Measurements from ENCODE around the gene PIP5K1A. TPM values are rescaled to one million over a fixed set of nuclear protein-coding genes. Genes with fewer than 3 reads are reported as not detected.
"Not testable (repeated sequence)": the region's sequence is repeated elsewhere in the genome, so short reads cannot be mapped to it uniquely, and the experiment has no call there.

The PIP5K1A gene
- total RNA-seq, 2 donors from 2014 or later: 88.0 to 137 TPM

DNA sequence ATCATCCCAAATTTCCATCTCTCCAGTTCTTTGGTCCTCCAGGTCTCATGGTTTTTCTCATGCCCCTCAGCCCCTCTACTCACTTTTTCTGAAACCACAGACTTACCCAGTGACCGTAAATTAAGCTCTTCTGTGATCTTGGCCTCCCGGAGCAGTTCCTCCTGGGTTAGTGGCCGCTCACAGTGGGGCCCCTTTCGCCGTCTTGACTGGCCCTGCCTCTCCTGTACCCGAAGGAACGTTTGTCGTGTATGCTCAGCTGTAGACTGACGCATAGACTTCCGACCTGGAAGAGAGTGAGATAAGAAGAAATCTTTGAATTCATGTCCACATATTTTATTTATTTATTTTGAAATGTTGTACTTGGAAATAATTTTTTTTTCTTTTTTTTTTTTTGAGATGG lies 14.1 kb upstream of the PIP5K1A start:
- ATAC-seq: no peak
- no peak for DNase-seq (ENCODE audit: low spot score in 2 of 2)
- Mint-ChIP-seq H3K36me3 (peaks cover 12 to 39% of the 10 kb centered on the region in 2 donors), H3K27ac (peak overlapping the region in 1 of 2 donors; percentile 69), H3K9me3 (no peaks in the 10 kb centered on the region)

DNA sequence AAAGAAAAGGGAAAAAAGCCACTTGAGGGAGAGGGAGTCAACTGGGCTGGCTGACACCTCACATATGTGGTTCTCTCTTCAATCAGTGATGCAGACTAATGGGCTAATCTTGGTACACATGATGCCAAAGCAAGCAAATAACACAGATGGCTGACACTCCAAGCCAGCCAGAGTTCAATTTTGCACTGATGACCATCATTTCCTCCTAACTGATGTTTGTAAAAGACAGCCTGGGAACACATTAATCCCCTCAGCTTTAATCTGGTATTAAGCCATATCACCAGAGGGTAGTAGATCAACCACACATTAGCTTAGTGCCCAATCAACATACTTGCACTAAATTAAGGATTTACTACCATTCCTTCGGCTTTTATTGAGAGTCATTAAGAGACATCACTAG lies 11.1 kb upstream of the PIP5K1A start:
- DNase-seq (ENCODE audit: low spot score in 2 of 2): no peak
- peaks cover 18 to 31% of the 10 kb centered on the region in 2 donors for H3K36me3 Mint-ChIP-seq
- no peak for ATAC-seq
- no peak overlapping the region for H3K27ac Mint-ChIP-seq
- H3K9me3 Mint-ChIP-seq: no peaks in the 10 kb centered on the region

DNA sequence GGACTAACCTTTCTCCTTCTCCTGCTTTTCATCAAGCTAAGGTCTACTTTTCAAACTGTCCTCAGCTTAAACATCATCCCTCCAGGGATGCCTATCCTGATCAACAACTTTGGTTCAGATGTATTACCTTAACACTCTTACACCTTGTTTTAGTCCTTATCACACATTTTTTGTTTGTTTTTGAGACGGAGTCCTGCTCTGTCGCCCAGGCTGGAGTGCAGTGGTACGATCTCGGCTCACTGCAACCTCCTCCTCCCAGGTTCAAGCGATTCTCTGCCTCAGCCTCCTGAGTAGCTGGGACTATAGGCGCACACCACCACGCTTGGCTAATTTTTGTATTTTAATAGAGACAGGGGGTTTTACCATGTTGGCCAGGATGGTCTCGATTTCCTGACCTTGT lies 9.7 kb upstream of the PIP5K1A start:
- H3K36me3 Mint-ChIP-seq: peaks cover 11 to 23% of the 10 kb centered on the region in 2 donors

DNA sequence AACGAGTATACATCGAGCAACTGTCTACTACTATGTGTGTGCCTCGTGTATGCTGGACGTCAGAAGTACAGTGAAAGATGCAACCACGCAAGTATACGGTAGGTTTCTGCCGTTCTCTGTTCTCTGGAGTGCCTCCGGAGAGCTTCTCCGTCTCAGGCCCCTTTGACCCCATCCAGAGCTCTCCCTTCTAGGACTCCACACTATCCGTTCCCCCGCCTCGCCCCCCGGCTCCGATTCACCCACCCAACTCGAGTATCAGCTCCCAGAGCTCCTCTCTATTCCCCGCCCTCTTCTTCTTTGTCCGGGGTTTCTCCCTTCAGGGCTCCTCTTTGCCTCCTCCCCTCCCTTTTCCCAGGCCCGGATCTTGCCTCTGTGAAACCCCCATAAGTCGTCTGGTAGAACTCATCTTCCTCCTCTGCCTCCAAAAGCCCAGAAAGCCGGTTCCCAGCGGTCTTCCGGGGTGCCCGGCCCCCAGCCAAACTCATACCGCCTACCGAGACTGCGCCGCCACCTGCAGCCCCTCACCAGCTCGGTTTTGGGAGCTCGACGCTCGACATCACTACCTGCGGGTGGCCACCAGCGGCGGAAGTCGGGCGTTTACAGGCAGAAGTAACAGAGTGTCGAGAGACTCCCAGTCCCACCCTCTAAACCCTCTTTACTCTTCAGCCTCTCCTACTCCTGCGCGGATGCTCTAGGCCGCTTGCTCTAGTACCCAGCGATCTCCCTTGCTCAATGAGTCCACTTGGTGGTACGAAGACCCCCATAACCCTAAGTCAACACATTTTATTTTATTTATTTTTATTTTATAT lies 8.5 kb upstream of the PIP5K1A start, which contains the start of gene VPS72:
Gene VPS72 (minus strand): TSS at position 561 of the 809 bp plus-strand sequence. CDS start 76 bp downstream, at position 485.
- Mint-ChIP-seq H3K9me3 (no peaks in the 10 kb centered on the region), H3K36me3 (peaks cover 6 to 16% of the 10 kb centered on the region in 2 donors), H3K27ac (peak within 1 kb of the TSS; percentile 93 to 99)
- ATAC-seq (peak; percentile 97 to 99), DNase-seq (ENCODE audit: low spot score in 2 of 2) (peak; percentile 80 to 86)

More for the DNA sequence above, 9.7 kb upstream of the PIP5K1A start:
- H3K27ac Mint-ChIP-seq: peak overlapping the region; percentile 91 to 93
- ATAC-seq; H3K9me3 Mint-ChIP-seq; DNase-seq (ENCODE audit: low spot score in 2 of 2): not testable (repeated sequence)

DNA sequence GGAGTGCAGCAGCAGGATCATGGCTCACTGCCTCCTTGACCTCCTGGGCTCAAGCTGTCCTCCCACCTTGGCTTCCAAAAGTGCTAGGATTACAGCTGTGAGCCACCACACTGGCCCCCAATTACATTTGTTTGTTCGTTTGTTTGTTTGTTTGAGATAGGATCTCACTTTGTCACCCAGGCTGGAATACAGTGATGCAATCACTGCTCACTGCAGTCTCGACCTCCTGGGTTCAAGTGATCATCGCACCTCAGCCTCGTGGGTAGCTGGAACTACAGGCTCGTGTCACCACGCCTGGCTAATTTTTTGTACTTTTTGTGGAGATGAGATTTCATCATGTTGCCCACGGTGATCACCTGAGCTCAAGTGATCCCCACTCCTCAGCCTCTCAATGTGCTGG lies 6.3 kb upstream of the PIP5K1A start:
- no peak for ATAC-seq

DNA sequence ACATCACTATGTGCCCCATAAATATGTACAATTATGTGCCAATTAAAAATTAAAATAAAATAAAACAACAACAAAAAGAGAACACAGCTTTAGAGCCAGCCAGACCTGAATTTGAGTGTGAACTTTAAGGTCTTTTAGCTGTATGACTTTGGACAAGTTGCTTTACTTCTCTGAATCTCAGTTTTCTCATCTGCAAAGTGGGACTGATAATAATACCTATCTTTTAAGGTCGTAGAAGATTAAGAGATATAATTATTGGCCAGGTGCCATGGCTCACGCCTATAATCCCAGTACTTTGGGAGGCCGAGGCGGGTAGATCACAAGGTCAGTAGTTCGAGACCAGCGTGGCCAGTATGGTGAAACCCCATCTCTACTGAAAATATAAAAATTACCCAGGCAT lies 5.0 kb upstream of the PIP5K1A start:
- H3K9me3 Mint-ChIP-seq: no peaks in the 10 kb centered on the region

More for the DNA sequence above, 6.3 kb upstream of the PIP5K1A start:
- peaks cover 6 to 7% of the 10 kb centered on the region in 2 donors for H3K36me3 Mint-ChIP-seq
- H3K9me3 Mint-ChIP-seq: no peaks in the 10 kb centered on the region
- no peak for DNase-seq (ENCODE audit: low spot score in 2 of 2)
- no peak overlapping the region for H3K27ac Mint-ChIP-seq

DNA sequence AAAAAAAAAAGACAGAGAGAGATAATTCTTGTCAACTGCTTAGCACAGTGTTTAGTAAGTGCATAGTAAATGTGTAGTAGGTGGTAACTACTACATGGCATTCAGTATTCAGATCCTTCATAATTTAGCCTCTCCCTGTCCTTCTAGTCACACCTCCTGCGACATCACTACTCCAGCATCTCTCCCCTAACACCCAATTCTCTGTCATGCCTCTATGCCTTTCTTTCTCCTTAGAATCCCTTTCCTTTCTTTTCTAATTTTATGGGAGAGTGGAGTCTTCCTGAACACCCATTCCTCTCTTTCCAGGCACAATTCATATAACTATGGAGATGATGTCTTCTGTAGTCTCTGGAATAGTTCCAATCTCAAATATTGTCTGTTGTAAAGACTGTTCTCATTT lies 4.5 kb upstream of the PIP5K1A start:
- DNase-seq (ENCODE audit: low spot score in 2 of 2) (no peak), ATAC-seq (no peak)
- Mint-ChIP-seq H3K9me3 (no peaks in the 10 kb centered on the region), H3K27ac (no peak overlapping the region), H3K36me3 (peaks cover 15 to 16% of the 10 kb centered on the region in 2 donors)

More for the DNA sequence above, 5.0 kb upstream of the PIP5K1A start:
- DNase-seq (ENCODE audit: low spot score in 2 of 2) (no peak), ATAC-seq (no peak)
- Mint-ChIP-seq H3K36me3 (peaks cover 9 to 11% of the 10 kb centered on the region in 2 donors), H3K27ac (no peak overlapping the region)

DNA sequence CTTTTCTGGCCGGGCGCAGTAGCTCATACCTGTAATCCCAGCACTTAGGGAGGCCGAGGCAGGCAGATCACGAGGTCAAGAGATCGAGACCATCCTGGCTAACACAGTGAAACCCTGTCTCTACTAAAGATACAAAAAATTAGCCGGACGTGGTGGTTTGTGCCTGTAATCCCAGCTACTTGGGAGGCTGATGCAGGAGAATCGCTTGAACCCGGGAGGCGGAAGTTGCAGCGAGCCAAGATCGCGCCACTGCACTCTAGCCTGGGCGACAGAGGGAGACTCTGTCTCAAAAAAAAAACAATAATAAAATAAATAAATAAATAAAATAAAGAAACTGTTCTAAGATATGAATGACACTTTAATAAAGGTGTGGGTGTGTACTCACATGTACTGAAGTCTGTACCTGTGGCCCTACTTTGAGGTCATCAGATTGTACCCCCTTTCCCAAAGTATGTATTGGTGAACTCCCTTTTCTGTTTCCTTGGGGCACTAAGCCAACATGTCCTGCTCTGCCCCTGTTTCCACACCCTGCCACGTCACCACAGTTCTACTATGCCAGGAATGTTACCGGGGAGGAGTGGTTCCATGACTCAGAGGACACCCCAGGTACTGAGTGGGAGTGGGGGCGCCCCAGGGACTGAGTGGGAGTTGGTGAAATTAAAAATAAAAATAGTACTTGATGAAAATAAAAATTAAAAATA lies 3.3 kb upstream of the PIP5K1A start:
- H3K27ac Mint-ChIP-seq; DNase-seq (ENCODE audit: low spot score in 2 of 2); H3K9me3 Mint-ChIP-seq; ATAC-seq: not testable (repeated sequence)
- H3K36me3 Mint-ChIP-seq: peaks cover 22 to 24% of the 10 kb centered on the region in 2 donors

DNA sequence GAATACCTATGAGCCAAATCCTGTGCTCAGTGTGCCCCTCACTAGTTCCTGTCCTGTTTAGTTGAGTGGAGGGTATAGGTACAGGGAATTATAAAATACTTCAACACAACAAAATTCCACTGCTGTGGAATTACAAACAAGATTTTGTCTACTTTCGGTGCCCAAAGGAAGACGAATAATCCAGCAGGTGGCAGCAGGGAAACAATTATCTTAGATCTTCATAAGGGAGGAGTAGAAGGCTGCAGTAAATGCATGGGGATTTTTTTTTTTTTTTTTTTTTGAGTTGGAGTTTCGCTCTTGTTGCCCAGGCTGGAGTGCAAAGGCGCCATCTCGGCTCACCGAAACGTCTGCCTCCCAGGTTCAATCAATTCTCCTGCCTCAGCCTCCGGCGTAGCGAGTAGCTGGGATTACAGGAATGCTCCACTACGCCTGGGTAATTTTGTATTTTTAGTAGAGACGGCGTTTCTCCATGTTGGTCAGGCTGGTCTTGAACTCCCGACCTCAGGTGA lies 2.0 kb upstream of the PIP5K1A start:
- ATAC-seq (peak; percentile 28 to 43), DNase-seq (ENCODE audit: low spot score in 2 of 2) (peak; percentile 40 to 55)
- H3K27ac Mint-ChIP-seq: no peak overlapping the region
- H3K9me3 Mint-ChIP-seq: no peaks in the 10 kb centered on the region
- peaks cover 24 to 25% of the 10 kb centered on the region in 2 donors for H3K36me3 Mint-ChIP-seq

DNA sequence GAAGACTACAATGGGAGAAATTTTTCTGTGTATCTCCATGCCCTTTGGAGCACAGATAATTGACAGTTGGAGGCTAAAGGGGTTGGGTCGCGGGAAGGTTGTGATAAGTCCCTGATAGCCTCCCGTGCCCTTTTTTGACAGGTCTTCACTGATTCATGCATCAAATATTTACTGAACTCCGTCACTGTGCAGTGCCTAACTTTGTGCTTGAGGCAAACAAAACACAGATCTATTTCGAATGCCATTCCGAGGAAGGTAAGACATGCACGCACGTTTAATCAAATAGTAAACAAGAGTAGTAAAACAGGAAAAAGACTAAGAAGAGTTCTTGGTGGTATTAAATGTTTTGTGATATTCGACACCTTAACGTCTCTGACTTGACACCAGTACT lies 494 bp upstream of the PIP5K1A start:
- peak overlapping the region; percentile 98 to 100 for H3K27ac Mint-ChIP-seq
- ATAC-seq: no peak

DNA sequence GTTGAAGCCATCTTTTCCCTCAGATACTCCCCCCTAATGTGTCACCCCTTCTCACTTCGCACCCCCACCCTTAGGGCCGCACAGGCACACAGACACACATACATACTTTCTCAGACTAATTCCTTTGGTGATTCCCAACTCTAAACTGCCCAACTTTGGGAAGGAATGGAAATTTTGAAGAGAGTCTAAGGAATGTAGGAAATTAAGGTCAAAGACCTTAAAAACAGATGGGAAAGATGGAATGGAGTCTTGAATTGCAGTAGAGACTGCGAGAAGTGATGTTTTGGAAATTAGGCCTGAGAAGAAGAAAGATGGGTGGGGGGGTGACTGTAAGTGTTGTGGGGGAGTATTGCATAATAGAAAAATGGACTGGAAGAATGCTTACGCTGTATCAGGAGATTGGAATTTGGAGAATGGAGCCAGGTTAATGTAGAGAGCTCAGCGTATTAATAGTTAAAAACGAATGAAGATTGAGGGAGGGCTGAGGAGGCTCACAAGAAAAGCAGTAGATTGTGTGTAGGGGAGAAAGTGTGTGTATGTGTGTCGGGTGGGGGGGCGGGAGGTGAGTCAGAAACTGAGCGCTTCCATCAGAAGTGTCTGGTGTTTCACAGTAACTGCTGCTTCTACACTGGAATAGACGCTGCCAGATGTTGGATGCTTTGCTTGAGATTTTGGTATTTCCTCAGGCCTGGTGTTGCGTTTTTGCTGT lies 1.7 kb downstream of the PIP5K1A start:
- ATAC-seq (no peak), DNase-seq (ENCODE audit: low spot score in 2 of 2) (no peak)
- Mint-ChIP-seq H3K36me3 (peaks cover 25 to 36% of the 10 kb centered on the region in 2 donors), H3K27ac (peak overlapping the region; percentile 98 to 100), H3K9me3 (no peaks in the 10 kb centered on the region)

More for the DNA sequence above, 494 bp upstream of the PIP5K1A start:
- no peak for DNase-seq (ENCODE audit: low spot score in 2 of 2)
- no peaks in the 10 kb centered on the region for H3K9me3 Mint-ChIP-seq
- H3K36me3 Mint-ChIP-seq: peaks cover 25 to 30% of the 10 kb centered on the region in 2 donors

DNA sequence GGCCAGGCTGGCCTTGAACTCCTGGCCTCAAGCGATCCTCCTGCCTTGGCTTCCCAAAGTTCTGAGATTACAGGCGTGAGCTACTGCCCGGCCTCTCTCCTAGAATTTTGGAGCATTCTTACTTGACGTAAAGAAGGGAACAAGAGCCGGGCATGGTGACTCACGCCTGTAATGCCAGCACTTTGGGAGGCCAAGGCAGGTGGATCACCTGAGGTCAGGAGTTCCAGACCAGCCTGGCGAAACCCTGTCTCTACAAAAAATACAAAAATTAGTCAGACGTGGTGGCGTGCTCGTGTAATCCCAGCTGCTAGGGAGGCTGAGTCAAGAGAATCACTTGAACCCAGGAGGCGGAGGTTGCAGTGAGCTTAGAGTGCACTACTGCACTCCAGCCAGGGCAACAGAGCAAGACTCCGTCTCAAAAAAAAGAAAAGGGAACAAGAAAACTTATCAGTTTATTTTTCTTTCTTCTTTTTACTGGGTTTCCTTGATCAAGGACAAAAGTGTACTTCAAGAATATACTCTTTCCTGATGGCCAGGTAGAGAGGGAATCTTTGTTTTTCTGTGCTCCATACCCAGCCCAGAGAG lies 7.1 kb downstream of the PIP5K1A start:
- ATAC-seq; H3K27ac Mint-ChIP-seq; DNase-seq (ENCODE audit: low spot score in 2 of 2); H3K9me3 Mint-ChIP-seq: not testable (repeated sequence)
- H3K36me3 Mint-ChIP-seq: peaks cover 0 to 23% of the 10 kb centered on the region in 2 donors

DNA sequence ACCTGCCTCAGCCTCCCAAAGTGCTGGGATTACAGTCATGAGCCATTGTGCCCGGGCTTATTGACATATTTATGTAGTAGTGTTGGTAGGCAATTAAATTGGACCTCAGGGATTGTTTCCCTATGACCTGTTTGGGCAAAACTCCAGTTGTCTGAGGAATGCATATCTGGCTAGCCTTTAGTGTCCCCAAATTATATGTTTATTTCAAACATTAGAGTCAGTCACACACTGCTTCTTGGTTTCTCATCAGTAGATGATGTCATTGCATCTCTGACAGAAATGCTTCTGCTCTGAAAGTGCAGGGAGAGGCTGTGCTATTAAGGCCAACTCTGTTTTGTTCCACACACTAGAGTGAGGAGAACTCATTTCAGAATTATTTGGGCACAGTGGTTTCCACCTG lies 12.5 kb downstream of the PIP5K1A start:
- Mint-ChIP-seq H3K9me3 (no peaks in the 10 kb centered on the region), H3K36me3 (peaks cover 0 to 11% of the 10 kb centered on the region in 2 donors), H3K27ac (peak overlapping the region; percentile 70 to 82)
- ATAC-seq: peak in 1 of 2 donors; percentile 50
- DNase-seq (ENCODE audit: low spot score in 2 of 2): no peak

DNA sequence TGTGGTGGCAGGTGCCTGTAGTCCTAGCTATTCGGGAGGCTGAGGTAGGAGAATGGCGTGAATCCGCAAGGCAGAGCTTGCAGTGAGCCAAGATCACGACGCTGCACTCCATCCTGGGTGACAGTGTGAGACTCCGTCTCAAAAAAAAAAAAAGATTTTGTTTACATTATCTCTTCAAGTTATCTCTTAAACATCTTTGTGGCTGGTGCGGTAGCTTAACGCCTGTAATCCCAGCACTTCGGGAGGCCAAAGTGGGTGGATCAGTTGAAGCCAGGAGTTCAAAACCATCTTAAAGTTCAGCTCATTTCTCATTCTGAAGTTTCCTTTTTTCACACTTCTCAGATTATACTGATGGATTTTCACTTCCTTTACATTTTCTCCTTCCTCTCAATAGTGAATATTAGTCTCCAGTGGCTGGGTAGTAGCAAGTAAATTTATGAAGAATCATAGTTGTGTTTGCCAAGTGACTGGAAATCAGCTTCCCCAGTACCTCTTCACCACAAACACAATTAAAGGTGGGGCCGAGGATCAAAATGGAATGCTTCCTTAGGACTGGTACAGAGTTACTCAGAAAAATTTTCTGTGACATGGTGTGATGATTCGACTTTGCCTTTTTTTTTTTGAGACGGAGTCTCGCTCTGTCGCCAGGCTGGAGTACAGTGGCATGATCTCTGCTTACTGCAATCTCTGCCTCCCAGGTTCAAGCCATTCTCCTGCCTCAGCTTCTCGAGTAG lies 13.8 kb downstream of the PIP5K1A start:
- peak overlapping the region; percentile 70 to 92 for H3K27ac Mint-ChIP-seq
- peaks cover 0 to 7% of the 10 kb centered on the region in 2 donors for H3K36me3 Mint-ChIP-seq
- ATAC-seq: peak; percentile 37 to 60
- no peaks in the 10 kb centered on the region for H3K9me3 Mint-ChIP-seq
- no peak for DNase-seq (ENCODE audit: low spot score in 2 of 2)

DNA sequence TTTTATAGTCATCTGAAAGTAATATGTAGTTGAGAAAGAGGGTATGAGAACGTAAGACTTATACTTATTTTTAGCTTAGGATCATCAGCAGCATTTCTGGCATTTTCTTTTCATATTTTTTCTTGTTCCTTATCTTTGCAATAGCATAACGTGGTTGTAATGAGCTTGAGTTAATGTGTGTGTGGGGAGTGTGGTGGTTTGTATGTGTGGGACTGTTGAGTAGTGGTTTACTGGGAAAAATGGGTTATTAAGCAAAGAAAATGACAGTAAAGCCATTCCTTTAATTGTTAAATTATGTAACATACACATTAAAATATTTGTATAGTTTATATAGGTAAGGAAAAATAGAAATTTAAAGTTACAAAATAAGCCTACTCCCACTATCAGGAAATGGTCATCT lies 15.2 kb downstream of the PIP5K1A start:
- Mint-ChIP-seq H3K36me3 (peaks cover 0 to 10% of the 10 kb centered on the region in 2 donors), H3K27ac (no peak overlapping the region), H3K9me3 (no peaks in the 10 kb centered on the region)
- DNase-seq (ENCODE audit: low spot score in 2 of 2): no peak
- ATAC-seq: no peak

Data from activated naive CD4-positive, alpha-beta T cell treated with anti-CD3 and anti-CD28 coated beads, Interleukin-2, amount 50 U/mL, for 72 hours (primary cell).